NCI-H2227 (cell line): ENCODE results near the gene NDUFB11.
"Not testable (repeated sequence)": the region's sequence is repeated elsewhere in the genome, so short reads cannot be mapped to it uniquely, and the experiment has no call there.

ENCODE experiments used
- DNase-seq: peaks from one replicate; lab custom pipeline; 2025; ENCODE audit not compliant: unreplicated experiment; lab: John Stamatoyannopoulos, UW

NDUFB11 gene

GRCh38 chrX:47146936-47147859 lies 2.7 kb upstream of the NDUFB11 start:
- no peak for DNase-seq

GRCh38 chrX:47146121-47146935 lies 1.8 kb upstream of the NDUFB11 start:
- DNase-seq: no peak

- peak; percentile 89 for DNase-seq
Measured at GRCh38 chrX:47145395-47146120, 1.1 kb upstream of the NDUFB11 start.

GRCh38 chrX:47143894-47144625 lies 442 bp downstream of the NDUFB11 start:
- peak; percentile 76 for DNase-seq

- no peak for DNase-seq
Measured at GRCh38 chrX:47138171-47138570, 6.3 kb downstream of the NDUFB11 start.

- DNase-seq: not testable (repeated sequence)
Measured at GRCh38 chrX:47135650-47136049, 8.9 kb downstream of the NDUFB11 start.

GRCh38 chrX:47133493-47133892 lies 11.0 kb downstream of the NDUFB11 start:
- no peak for DNase-seq

- no peak for DNase-seq
Measured at GRCh38 chrX:47129899-47130358, 14.6 kb downstream of the NDUFB11 start.

- DNase-seq: peak; percentile 98
Measured at GRCh38 chrX:47129157-47129898, 15.2 kb downstream of the NDUFB11 start.

- DNase-seq: not testable (repeated sequence)
Measured at GRCh38 chrX:47124466-47124865, 20.0 kb downstream of the NDUFB11 start.

- DNase-seq: not testable (repeated sequence)
Measured at GRCh38 chrX:47116551-47117110, 27.9 kb downstream of the NDUFB11 start.

GRCh38 chrX:47112316-47112954 lies 32.1 kb downstream of the NDUFB11 start:
- no peak for DNase-seq

- DNase-seq: not testable (repeated sequence)
Measured at GRCh38 chrX:47110936-47111615, 33.4 kb downstream of the NDUFB11 start.

- no peak for DNase-seq
Measured at GRCh38 chrX:47101206-47101605, 43.3 kb downstream of the NDUFB11 start.

- DNase-seq: no peak
Measured at GRCh38 chrX:47098338-47099094, 46.0 kb downstream of the NDUFB11 start.

- peak; percentile 52 for DNase-seq
Measured at GRCh38 chrX:47097018-47097417, 47.5 kb downstream of the NDUFB11 start.

- no peak for DNase-seq
Measured at GRCh38 chrX:47093860-47094259, 50.6 kb downstream of the NDUFB11 start.

GRCh38 chrX:47093248-47093647 lies 51.3 kb downstream of the NDUFB11 start:
- DNase-seq: peak; percentile 60
